ENCODE measurements around the gene CHRNA4. TPM values are rescaled to one million over a fixed set of nuclear protein-coding genes. Genes with fewer than 3 reads are reported as not detected.
"Not testable (repeated sequence)": the region's sequence is repeated elsewhere in the genome, so short reads cannot be mapped to it uniquely, and the experiment has no call there.

The CHRNA4 gene
- total RNA-seq, 3 donors from 2014 or later (not counting 1 experiment from before 2014, with no cell fraction given) = not detected

DNA sequence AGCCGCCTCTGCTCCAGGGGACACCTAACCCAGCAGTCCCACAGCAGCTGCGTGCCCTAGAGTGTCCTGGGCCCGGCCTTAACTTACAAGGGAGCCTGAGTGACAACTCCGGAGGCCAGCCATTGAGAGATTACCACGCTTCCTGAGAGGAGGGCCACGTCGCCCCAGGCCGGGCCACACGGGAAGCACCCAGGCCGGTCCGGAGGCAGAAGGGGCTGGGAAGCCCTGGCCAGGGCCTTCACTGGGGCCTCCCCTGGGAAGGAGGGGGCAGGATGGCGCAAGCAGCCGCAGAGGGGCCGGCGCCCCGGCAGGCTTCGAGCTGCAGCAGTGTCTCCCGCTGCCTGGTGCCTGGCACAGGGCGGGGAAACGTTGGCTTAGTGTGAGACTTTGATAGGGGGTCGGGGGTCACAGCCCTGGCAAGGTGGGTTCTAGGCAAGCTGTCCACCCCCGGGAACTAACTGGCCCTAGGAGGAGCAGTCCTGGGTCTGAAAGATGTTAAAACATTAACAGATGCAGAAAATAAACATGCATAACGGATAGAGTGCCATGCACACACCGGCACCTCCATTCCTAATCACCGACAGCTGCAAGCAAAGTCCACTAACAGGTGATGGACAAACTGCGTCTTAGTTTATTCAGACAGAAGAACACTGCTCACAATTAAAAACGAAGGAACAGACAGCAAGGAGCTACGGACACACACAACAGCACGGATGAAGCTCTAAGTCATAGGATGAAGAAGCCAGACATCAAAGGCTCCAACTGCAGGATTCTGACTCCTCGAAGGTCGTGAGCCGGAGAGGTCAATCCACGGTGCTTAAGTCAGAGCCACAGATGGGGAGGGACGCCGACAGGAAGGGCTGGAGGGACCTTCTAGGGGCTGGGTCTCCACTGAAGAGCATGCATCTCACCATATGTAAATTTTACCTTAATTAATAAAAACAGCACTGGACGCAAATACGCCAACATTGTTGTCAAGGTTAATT lies 17.4 kb downstream of the CHRNA4 start:
- intact Hi-C loops (cut with micrococcal nuclease) = no loop called here
- Histone ChIP-seq H3K9me3 (ENCODE audit: control insufficient read depth, insufficient read depth, low read length) (no peaks in the 10 kb centered on the region), H3K27me3 (ENCODE audit: control insufficient read depth, insufficient read depth, low read length) (no peaks in the 10 kb centered on the region), H3K27ac (ENCODE audit: low read length) (no peak overlapping the region), H3K36me3 (ENCODE audit: control insufficient read depth, insufficient read depth, low read length) (no peaks in the 10 kb centered on the region), H3K4me1 (ENCODE audit: control insufficient read depth, insufficient read depth, low read length) (no peaks in the 10 kb centered on the region), H3K4me3 (ENCODE audit: low read length) (no peak overlapping the region)
- 74% methylated on average over 37 of the region's 37 CpGs for WGBS (ENCODE audit: insufficient coverage)
- H3K36me3 Mint-ChIP-seq = no peaks in the 10 kb centered on the region
- DNase-seq (no peak), ATAC-seq (no peak)
- H3K4me1 Mint-ChIP-seq = no peaks in the 10 kb centered on the region
- TF ChIP-seq, protein P1, sequence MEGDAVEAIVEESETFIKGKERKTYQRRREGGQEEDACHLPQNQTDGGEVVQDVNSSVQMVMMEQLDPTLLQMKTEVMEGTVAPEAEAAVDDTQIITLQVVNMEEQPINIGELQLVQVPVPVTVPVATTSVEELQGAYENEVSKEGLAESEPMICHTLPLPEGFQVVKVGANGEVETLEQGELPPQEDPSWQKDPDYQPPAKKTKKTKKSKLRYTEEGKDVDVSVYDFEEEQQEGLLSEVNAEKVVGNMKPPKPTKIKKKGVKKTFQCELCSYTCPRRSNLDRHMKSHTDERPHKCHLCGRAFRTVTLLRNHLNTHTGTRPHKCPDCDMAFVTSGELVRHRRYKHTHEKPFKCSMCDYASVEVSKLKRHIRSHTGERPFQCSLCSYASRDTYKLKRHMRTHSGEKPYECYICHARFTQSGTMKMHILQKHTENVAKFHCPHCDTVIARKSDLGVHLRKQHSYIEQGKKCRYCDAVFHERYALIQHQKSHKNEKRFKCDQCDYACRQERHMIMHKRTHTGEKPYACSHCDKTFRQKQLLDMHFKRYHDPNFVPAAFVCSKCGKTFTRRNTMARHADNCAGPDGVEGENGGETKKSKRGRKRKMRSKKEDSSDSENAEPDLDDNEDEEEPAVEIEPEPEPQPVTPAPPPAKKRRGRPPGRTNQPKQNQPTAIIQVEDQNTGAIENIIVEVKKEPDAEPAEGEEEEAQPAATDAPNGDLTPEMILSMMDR (IDR thresholded peaks at IDR 0.05) = no peak
- H3K9me3 Mint-ChIP-seq = no peaks in the 10 kb centered on the region
- no peak overlapping the region for H3K4me3 Mint-ChIP-seq
- no peak overlapping the region for H3K27ac Mint-ChIP-seq
- H3K27me3 Mint-ChIP-seq (ENCODE audit: low read depth in 2 of 2) = peaks cover 0 to 18% of the 10 kb centered on the region in 2 donors

DNA sequence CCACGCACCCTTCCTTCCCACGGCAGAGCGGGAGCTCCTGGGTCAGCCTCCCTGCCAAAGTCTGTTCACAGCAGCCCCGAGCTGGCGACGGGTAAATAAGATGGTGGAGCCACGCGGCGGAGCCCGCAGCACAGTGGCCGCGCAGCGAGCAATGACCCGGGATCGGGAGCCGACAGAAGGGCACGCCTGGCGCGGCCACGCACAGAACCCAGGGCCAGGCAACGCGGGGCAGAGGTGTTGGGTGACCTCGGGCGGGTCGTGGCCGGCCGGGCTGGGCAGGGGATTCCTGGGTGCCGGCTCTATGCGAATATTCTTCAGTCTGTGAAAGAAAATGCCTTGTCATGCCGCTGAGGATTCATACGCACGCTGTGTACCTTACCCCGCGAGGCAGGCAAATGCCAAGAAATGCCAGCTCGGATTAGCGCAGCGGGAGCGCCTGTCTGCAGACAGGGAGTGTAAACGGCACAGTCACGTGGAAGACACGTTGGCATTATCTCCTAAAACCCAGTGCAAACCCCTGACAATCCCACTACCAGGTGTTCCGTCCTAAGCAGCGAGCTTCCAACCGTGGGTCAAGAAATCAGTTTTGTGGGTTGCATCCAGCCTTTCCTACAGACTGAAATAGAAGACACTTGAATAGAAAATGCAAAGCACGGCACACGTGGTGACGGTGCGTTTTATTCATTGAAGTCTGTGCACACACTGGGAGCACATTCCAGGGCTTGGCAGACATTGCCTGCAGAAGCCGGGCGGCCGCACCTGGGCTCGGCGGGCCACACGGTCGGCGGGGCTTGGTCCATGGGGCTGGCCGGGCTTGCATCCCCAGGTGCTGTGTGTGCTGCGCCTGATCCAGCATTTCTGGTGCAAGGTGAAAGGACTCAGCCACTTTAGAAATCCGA lies 18.3 kb downstream of the CHRNA4 start:
- Mint-ChIP-seq H3K27ac (no peak overlapping the region), H3K27me3 (ENCODE audit: low read depth in 2 of 2) (peaks cover 4 to 18% of the 10 kb centered on the region in 2 donors), H3K9me3 (no peaks in the 10 kb centered on the region), H3K4me3 (no peak overlapping the region), H3K36me3 (no peaks in the 10 kb centered on the region), H3K4me1 (no peaks in the 10 kb centered on the region)
- no peak for ATAC-seq
- Histone ChIP-seq H3K27me3 (ENCODE audit: control insufficient read depth, insufficient read depth, low read length) (no peaks in the 10 kb centered on the region), H3K36me3 (ENCODE audit: control insufficient read depth, insufficient read depth, low read length) (no peaks in the 10 kb centered on the region), H3K4me1 (ENCODE audit: control insufficient read depth, insufficient read depth, low read length) (no peaks in the 10 kb centered on the region), H3K4me3 (ENCODE audit: low read length) (no peak overlapping the region), H3K9me3 (ENCODE audit: control insufficient read depth, insufficient read depth, low read length) (no peaks in the 10 kb centered on the region), H3K27ac (ENCODE audit: low read length) (no peak overlapping the region)
- TF ChIP-seq, protein P1 (IDR thresholded peaks at IDR 0.05) = no peak
- 92% methylated on average over 59 of the region's 59 CpGs for WGBS (ENCODE audit: insufficient coverage)
- intact Hi-C loops (cut with micrococcal nuclease) = no loop called here
- DNase-seq = no peak

- H3K4me3 ChIP-seq (ENCODE audit: low read length); H3K36me3 Mint-ChIP-seq; H3K9me3 ChIP-seq (ENCODE audit: control insufficient read depth, insufficient read depth, low read length); ATAC-seq; H3K4me3 Mint-ChIP-seq; H3K27me3 ChIP-seq (ENCODE audit: control insufficient read depth, insufficient read depth, low read length); DNase-seq; intact Hi-C loops (cut with micrococcal nuclease); H3K4me1 ChIP-seq (ENCODE audit: control insufficient read depth, insufficient read depth, low read length); H3K4me1 Mint-ChIP-seq; H3K27ac Mint-ChIP-seq; H3K9me3 Mint-ChIP-seq; H3K27ac ChIP-seq (ENCODE audit: low read length); H3K36me3 ChIP-seq (ENCODE audit: control insufficient read depth, insufficient read depth, low read length): not testable (repeated sequence)
- H3K27me3 Mint-ChIP-seq (ENCODE audit: low read depth in 2 of 2) = peaks cover 10 to 34% of the 10 kb centered on the region in 2 donors
- WGBS (ENCODE audit: insufficient coverage) = 89% methylated on average over 10 of the region's 10 CpGs
Measured at GRCh38 chr20:63340158-63340688, 20.9 kb downstream of the CHRNA4 start.

DNA sequence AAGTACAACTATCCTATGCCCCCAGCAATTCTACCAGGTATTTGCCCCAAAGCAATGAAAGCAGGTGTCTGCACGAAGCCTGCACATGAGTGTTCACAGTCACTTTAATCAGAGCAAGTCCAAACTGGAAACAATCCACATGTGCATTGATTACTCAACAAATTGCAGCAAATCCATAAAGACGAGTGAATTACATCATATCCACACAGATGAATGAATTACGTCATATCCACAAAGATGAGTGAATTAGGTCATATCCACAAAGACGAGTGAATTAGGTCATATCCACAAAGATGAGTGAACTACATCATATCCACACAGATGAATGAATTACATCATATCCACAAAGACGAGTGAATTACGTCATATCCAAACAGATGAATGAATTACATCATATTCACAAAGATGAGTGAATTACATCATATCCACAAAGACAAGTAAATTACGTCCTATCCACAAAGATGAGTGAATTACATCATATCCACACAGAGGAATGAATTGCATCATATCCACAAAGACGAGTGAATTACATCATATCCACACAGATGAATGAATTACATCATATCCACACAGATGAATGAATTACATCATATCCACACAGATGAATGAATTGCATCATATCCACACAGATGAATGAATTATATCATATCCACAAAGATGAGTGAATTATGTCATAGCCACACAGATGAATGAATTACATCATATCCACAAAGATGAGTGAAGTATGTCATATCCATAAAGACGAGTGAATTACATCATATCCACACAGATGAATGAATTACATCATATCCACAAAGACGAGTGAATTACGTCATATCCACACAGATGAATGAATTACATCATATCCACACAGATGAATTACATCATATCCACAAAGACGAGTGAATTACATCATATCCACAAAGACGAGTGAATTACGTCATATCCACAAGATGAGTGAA lies 21.7 kb downstream of the CHRNA4 start:
- ATAC-seq = not testable (repeated sequence)

More for the DNA sequence above, 21.7 kb downstream of the CHRNA4 start:
- H3K36me3 Mint-ChIP-seq; H3K9me3 Mint-ChIP-seq; H3K36me3 ChIP-seq (ENCODE audit: control insufficient read depth, insufficient read depth, low read length); DNase-seq; H3K27me3 ChIP-seq (ENCODE audit: control insufficient read depth, insufficient read depth, low read length); intact Hi-C loops (cut with micrococcal nuclease); H3K4me1 Mint-ChIP-seq; H3K4me3 ChIP-seq (ENCODE audit: low read length); H3K27ac ChIP-seq (ENCODE audit: low read length); H3K4me1 ChIP-seq (ENCODE audit: control insufficient read depth, insufficient read depth, low read length); H3K4me3 Mint-ChIP-seq; H3K9me3 ChIP-seq (ENCODE audit: control insufficient read depth, insufficient read depth, low read length); H3K27ac Mint-ChIP-seq: not testable (repeated sequence)
- WGBS (ENCODE audit: insufficient coverage) = 76% methylated on average over 14 of the region's 14 CpGs
- peaks cover 10 to 34% of the 10 kb centered on the region in 2 donors for H3K27me3 Mint-ChIP-seq (ENCODE audit: low read depth in 2 of 2)

Data from natural killer cell (primary cell).